Hepatocyte (in vitro differentiated cells): ENCODE data around the gene ADCY9. TPM values are rescaled to one million over a fixed set of nuclear protein-coding genes. Genes with fewer than 3 reads are reported as not detected.

ENCODE experiments used
- DNase-seq: peaks from one replicate; pipeline ENCODE4 v3.0.0-alpha.2; 2016; ENCODE audit warnings: low spot score
- H2AFZ ChIP-seq: fragments of 200-600 bp; sonication (generic); 2 replicates; pipeline ENCODE4 v1.6.0; 2016; ENCODE audit warnings: antibody characterized with exemption, mild to moderate bottlenecking
- H3K27ac ChIP-seq: fragments of 200-600 bp; sonication (generic); 2 replicates; pipeline ENCODE4 v1.5.1; 2016; ENCODE audit warnings: mild to moderate bottlenecking
- H3K27me3 ChIP-seq: fragments of 200-600 bp; sonication (generic); 2 replicates; pipeline ENCODE4 v1.6.1; 2016
- H3K36me3 ChIP-seq: fragments of 200-600 bp; sonication (generic); replicated peaks from 2 replicates; pipeline ENCODE4 v1.5.1; 2016; ENCODE audit warnings: low read depth; ENCODE audit not compliant: insufficient read depth
- H3K4me1 ChIP-seq: fragments of 200-600 bp; sonication (generic); 2 replicates; pipeline ENCODE4 v1.5.1; 2016; ENCODE audit warnings: mild to moderate bottlenecking, moderate library complexity; ENCODE audit not compliant: insufficient read depth
- H3K4me2 ChIP-seq: fragments of 200-600 bp; sonication (generic); 2 replicates; pipeline ENCODE4 v1.6.0; 2016
- H3K4me3 ChIP-seq: fragments of 200-600 bp; sonication (generic); 2 replicates; pipeline ENCODE4 v1.5.1; 2016; ENCODE audit warnings: mild to moderate bottlenecking
- H3K79me2 ChIP-seq: fragments of 200-600 bp; sonication (generic); 2 replicates; pipeline ENCODE4 v1.6.0; 2017; ENCODE audit warnings: mild to moderate bottlenecking
- H3K9me2 ChIP-seq: fragments of 200-600 bp; sonication (generic); replicated peaks from 2 replicates; pipeline ENCODE4 v1.6.0; 2017; ENCODE audit warnings: mild to moderate bottlenecking; ENCODE audit not compliant: insufficient read depth
- H3K9me3 ChIP-seq: fragments of 200-600 bp; sonication (generic); 2 replicates; pipeline ENCODE4 v1.5.1; 2016; ENCODE audit warnings: low read depth, mild to moderate bottlenecking
- H4K20me1 ChIP-seq: fragments of 200-600 bp; sonication (generic); 2 replicates; pipeline ENCODE4 v1.6.0; 2016; ENCODE audit warnings: mild to moderate bottlenecking; ENCODE audit not compliant: insufficient read depth, poor library complexity, severe bottlenecking
- EZH2 ChIP-seq: fragments of 200-600 bp; sonication (generic); IDR thresholded peaks from 2 replicates; pipeline ENCODE4 v1.6.1; 2016; ENCODE audit warnings: antibody characterized with exemption, mild to moderate bottlenecking, borderline replicate concordance
- EZH2phosphoT487 ChIP-seq: fragments of 200-600 bp; sonication (generic); IDR thresholded peaks from one replicate; pipeline ENCODE4 v1.6.1; 2018; ENCODE audit warnings: antibody characterized with exemption, mild to moderate bottlenecking, low read depth, moderate library complexity; ENCODE audit not compliant: unreplicated experiment, severe bottlenecking
- WGBS: methylation state at CpG from one replicate; pipeline ENCODE4 v1.1.6; 2016; ENCODE audit warnings: low lambda C conversion rate; ENCODE audit errors: missing lambda C conversion rate; 5-methylcytosine and 5-hydroxymethylcytosine counted together
- polyA plus RNA-seq: library from polyadenylated mRNA; unstranded; fragments of >200 nt; fragmentation: Nextera tagmentation; extraction: Ambion mirVana; gene quantifications from 2 replicates; pipeline ENCODE4 v1.2.1, GENCODE V29; 2016
- total RNA-seq: library from RNA; depleted of rRNA; stranded (reverse); fragments of >200 nt; gene quantifications from 2 replicates; pipeline ENCODE4 v1.2.3, GENCODE V29; 2014
- TF ChIP-seq, protein P1 (sequence below): fragments of 200-600 bp; sonication (generic); IDR thresholded peaks from 2 replicates; pipeline ENCODE4 v1.5.1; 2016; ENCODE audit warnings: antibody characterized with exemption, mild to moderate bottlenecking; ENCODE audit not compliant: poor library complexity

ADCY9 gene
- total and polyA plus RNA-seq, 2 experiments from 2014 or later, result 12.0 to 15.9 TPM

DNA sequence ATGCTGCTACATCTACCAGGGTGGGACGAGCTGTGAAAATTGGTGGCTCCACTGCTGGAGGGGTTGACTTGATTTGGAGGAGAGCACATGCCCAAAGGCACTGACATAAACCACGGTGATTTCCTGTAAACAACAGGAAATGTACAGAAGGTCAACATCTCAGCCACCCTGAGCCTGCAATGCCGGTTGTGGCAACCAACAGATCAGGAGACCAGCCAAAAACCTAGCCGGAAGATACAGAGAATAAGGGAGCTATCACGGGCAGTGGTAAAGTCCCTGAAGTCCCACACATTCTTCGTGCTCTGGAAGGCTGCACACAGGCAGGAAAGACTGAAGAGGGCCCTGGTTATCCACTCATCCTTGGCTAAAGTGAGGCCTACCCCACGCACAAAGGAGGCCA lies 56.2 kb downstream of the ADCY9 start:
- Histone ChIP-seq H3K36me3 (no peaks in the 10 kb centered on the region), H4K20me1 (no peaks in the 10 kb centered on the region), H3K4me2 (no peak overlapping the region), H3K27me3 (no peaks in the 10 kb centered on the region), H3K9me2 (no peaks in the 10 kb centered on the region), H3K4me3 (no peak overlapping the region), H3K4me1 (no peaks in the 10 kb centered on the region), H3K79me2 (peaks cover 17% of the 10 kb centered on the region), H2AFZ (no peak overlapping the region), H3K27ac (no peak overlapping the region), H3K9me3 (peaks cover 10% of the 10 kb centered on the region)
- 66% methylated on average over 7 of the region's 7 CpGs for WGBS
- TF ChIP-seq EZH2 (no peak), EZH2phosphoT487 (no peak)
- DNase-seq, result no peak

DNA sequence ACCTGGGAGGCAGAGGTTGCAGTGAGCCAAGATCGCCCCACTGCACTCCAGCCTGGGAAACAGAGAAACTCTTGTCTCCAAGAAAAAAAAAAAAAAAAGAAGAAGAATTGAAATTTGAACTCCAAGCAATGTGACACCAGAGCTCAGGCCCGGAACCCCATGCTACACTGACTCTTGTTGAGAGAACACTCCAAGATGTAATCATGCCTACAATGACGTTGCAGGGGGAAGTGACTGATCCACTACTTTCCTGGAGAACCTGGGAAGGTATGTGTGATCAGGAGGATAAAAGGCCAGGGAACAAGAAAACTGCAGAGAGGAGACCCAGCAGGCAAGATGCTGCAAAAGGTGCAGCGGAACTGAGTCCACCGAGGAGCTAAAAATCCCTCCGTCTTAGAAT lies 57.9 kb downstream of the ADCY9 start:
- no peaks in the 10 kb centered on the region for H4K20me1 ChIP-seq
- H3K9me2 ChIP-seq, result no peaks in the 10 kb centered on the region
- peaks cover 3% of the 10 kb centered on the region for H3K4me1 ChIP-seq
- H3K9me3 ChIP-seq, result peaks cover 10% of the 10 kb centered on the region
- H3K27me3 ChIP-seq, result no peaks in the 10 kb centered on the region
- TF ChIP-seq EZH2phosphoT487, result no peak
- no peak for TF ChIP-seq EZH2
- TF ChIP-seq, protein P1, sequence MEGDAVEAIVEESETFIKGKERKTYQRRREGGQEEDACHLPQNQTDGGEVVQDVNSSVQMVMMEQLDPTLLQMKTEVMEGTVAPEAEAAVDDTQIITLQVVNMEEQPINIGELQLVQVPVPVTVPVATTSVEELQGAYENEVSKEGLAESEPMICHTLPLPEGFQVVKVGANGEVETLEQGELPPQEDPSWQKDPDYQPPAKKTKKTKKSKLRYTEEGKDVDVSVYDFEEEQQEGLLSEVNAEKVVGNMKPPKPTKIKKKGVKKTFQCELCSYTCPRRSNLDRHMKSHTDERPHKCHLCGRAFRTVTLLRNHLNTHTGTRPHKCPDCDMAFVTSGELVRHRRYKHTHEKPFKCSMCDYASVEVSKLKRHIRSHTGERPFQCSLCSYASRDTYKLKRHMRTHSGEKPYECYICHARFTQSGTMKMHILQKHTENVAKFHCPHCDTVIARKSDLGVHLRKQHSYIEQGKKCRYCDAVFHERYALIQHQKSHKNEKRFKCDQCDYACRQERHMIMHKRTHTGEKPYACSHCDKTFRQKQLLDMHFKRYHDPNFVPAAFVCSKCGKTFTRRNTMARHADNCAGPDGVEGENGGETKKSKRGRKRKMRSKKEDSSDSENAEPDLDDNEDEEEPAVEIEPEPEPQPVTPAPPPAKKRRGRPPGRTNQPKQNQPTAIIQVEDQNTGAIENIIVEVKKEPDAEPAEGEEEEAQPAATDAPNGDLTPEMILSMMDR, result no peak
- H3K79me2 ChIP-seq, result peaks cover 20% of the 10 kb centered on the region
- no peak overlapping the region for H2AFZ ChIP-seq
- no peak overlapping the region for H3K4me3 ChIP-seq
- no peak overlapping the region for H3K27ac ChIP-seq
- 89% methylated on average over 6 of the region's 6 CpGs for WGBS
- no peaks in the 10 kb centered on the region for H3K36me3 ChIP-seq
- no peak for DNase-seq
- H3K4me2 ChIP-seq, result no peak overlapping the region

DNA sequence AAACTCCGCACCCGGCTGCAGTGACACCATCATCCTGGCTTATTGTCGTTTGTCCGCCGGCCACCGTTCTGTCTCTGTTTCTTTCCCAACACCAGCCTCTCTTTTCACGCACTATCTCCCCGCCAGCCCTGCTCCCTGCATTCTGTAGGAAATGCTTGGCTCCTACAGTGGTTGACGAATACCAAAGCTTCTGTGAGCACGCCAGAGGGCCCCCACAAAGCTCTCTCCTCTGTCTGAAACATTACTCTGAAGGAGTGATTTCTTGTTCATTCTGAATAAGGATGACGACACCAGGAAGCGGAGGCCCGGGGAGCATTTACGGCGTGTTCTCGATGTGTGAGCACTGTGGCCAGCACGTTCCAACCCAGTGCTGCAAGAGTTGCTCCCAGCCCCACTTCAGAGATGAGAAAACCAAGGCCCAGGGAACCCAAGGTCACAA lies 58.8 kb downstream of the ADCY9 start:
- no peak overlapping the region for H3K27ac ChIP-seq
- H3K4me2 ChIP-seq, result no peak overlapping the region
- no peaks in the 10 kb centered on the region for H3K9me2 ChIP-seq
- no peaks in the 10 kb centered on the region for H3K36me3 ChIP-seq
- H2AFZ ChIP-seq, result no peak overlapping the region
- no peaks in the 10 kb centered on the region for H4K20me1 ChIP-seq
- H3K9me3 ChIP-seq, result peaks cover 10% of the 10 kb centered on the region
- no peak for DNase-seq
- H3K79me2 ChIP-seq, result peaks cover 20% of the 10 kb centered on the region
- no peaks in the 10 kb centered on the region for H3K27me3 ChIP-seq
- TF ChIP-seq EZH2 (no peak), EZH2phosphoT487 (no peak)
- TF ChIP-seq, protein P1, result no peak
- peaks cover 11% of the 10 kb centered on the region for H3K4me1 ChIP-seq
- H3K4me3 ChIP-seq, result no peak overlapping the region
- WGBS, result 81% methylated on average over 17 of the region's 17 CpGs

DNA sequence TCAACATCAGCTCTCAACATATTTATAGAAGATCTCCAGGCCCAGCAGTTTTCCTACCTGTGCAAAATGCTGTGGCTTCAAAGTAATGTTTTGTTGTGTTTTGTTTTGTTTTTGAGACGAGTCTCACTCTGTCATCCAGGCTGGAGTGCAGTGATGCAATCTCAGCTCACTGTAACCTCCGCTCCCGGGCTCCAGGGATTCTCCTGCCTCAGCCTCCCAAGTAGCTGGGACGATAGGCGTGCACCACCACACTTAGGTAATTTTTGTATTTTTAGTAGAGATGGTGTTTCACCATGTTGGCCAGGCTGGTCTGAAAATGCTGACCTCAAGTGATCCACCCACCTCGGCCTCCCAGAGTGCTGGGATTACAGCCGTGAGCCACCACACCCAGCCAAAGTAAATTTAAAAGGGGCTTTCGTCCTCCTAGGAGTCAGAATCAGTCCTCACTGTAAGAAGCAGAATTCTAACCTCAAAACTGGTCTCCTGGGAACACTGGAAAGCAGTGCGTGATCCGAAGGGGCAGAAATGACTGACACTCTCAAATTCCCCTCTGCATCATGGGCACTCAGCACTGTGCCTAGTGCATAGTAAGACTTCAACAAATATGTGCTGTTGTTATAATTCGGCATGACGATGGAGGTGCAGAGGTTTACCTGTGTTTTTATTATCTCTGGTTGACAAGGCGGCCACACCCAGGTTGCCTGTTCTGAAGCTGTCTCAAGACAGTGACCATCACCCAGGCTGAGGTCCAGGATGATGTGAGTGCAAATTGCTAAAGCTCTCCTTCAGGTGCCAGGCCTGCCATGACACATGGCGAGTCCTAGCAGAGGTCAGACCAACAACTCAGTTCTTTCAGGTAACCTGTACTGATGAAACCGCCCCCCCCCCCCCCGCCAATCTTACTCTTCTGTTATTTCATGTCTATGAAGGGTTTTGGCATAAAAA lies 59.8 kb downstream of the ADCY9 start:
- TF ChIP-seq, protein P1, result no peak
- TF ChIP-seq EZH2phosphoT487 (no peak), EZH2 (no peak)
- Histone ChIP-seq H3K4me2 (no peak overlapping the region), H3K27me3 (no peaks in the 10 kb centered on the region), H3K4me3 (no peak overlapping the region), H4K20me1 (no peaks in the 10 kb centered on the region), H3K27ac (no peak overlapping the region), H3K4me1 (peaks cover 12% of the 10 kb centered on the region), H3K79me2 (peaks cover 18% of the 10 kb centered on the region), H3K9me2 (no peaks in the 10 kb centered on the region), H3K9me3 (peaks cover 10% of the 10 kb centered on the region), H2AFZ (no peak overlapping the region), H3K36me3 (no peaks in the 10 kb centered on the region)
- no peak for DNase-seq
- 82% methylated on average over 16 of the region's 16 CpGs for WGBS
